KOPT-K1 (cell line): ENCODE measurements around the gene MYH15.

Experiments
- H3K27ac ChIP-seq: fragments of 200-600 bp; sonication (generic); 2 replicates; pipeline ENCODE4 v1.5.1; 2016; ENCODE audit warnings: antibody characterized with exemption, mild to moderate bottlenecking, low read depth, low read length; ENCODE audit not compliant: poor library complexity, severe bottlenecking
- H3K36me3 ChIP-seq: fragments of 200-600 bp; sonication (generic); 2 replicates; pipeline ENCODE4 v1.5.1; 2017; ENCODE audit warnings: antibody characterized with exemption, mild to moderate bottlenecking, low read length, moderate library complexity; ENCODE audit not compliant: insufficient read depth
- H3K9me3 ChIP-seq: fragments of 200-600 bp; sonication (generic); 2 replicates; pipeline ENCODE4 v1.5.1; 2017; ENCODE audit warnings: antibody characterized with exemption, low read length, mild to moderate bottlenecking; ENCODE audit not compliant: insufficient read depth, poor library complexity, severe bottlenecking

The MYH15 gene

GRCh38 chr3:108468577-108468976 is 41.8 kb downstream of the MYH15 start:
- H3K36me3 ChIP-seq, result no peaks in the 10 kb centered on the region
- no peak overlapping the region for H3K27ac ChIP-seq
- H3K9me3 ChIP-seq, result no peaks in the 10 kb centered on the region

GRCh38 chr3:108462899-108463298 is 47.5 kb downstream of the MYH15 start:
- Histone ChIP-seq H3K36me3 (no peaks in the 10 kb centered on the region), H3K27ac (no peak overlapping the region), H3K9me3 (no peaks in the 10 kb centered on the region)

GRCh38 chr3:108461661-108462111 is 48.7 kb downstream of the MYH15 start:
- Histone ChIP-seq H3K9me3 (no peaks in the 10 kb centered on the region), H3K27ac (no peak overlapping the region), H3K36me3 (no peaks in the 10 kb centered on the region)

DNA sequence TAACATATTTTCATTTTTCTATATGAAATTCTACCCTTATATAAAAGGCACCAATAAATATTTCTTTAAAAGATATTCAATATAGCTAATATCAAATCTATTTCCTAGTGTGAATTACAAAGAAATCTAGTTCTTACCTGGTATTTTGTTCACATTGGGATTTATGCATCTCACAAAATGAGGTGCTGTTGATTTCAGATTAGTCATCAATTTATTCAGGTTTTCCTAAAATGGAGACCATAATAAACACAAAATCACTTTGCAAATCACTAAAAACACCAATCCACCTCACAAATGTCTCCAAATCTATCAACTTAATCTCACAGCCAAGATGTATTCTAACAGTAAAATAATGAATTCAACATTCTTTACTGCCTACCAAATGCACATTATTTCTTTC is 51.2 kb downstream of the MYH15 start:
- H3K9me3 ChIP-seq, result peaks cover 4% of the 10 kb centered on the region

DNA sequence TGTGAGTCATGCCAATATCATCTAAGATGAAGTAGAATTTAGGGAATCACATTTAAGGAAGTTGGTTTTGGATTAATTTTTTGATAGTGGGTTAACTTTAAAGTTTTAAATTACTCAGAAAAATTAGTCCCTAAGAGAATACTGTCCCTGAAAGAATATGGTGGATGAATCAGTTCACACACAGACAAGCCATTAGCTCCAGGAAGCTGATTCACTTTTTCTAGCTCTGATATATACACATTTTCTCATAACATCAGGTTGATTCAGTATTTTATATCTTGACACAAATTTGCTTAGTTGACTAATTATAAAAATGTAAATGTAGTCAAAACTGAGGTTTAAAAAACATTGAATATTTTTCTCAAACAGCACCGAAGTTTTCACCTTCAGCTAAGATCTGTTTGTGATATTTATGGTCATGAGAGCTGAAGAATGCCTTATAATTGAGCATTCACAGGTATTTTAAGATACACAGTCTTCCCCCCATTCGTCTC is 55.1 kb downstream of the MYH15 start:
- Histone ChIP-seq H3K27ac (no peak overlapping the region), H3K9me3 (peaks cover 4% of the 10 kb centered on the region), H3K36me3 (no peaks in the 10 kb centered on the region)

More for the DNA sequence above, 51.2 kb downstream of the MYH15 start:
- H3K27ac ChIP-seq, result no peak overlapping the region
- no peaks in the 10 kb centered on the region for H3K36me3 ChIP-seq

- Histone ChIP-seq H3K27ac (no peak overlapping the region), H3K9me3 (peaks cover 6% of the 10 kb centered on the region), H3K36me3 (no peaks in the 10 kb centered on the region)
Measured at GRCh38 chr3:108453565-108453964, 56.8 kb downstream of the MYH15 start.

DNA sequence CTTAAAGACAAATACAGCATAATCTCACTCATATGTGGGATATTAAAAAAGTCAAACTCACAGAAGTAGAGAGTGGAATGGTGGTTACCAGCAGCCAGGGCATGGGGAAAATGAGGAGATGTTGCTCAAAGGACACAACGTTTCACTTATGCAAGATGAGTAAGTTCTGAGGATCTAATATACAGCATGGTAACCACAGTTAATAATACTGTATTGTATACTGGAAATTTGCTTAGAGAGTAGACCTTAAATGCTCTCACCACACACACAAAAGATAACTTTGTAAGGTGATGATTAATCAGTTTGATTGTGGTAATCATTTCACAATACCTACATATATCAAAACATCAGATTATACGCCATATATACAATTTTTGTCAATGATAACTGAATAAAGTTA is 60.0 kb downstream of the MYH15 start:
- peaks cover 26% of the 10 kb centered on the region for H3K9me3 ChIP-seq
- H3K36me3 ChIP-seq, result no peaks in the 10 kb centered on the region
- no peak overlapping the region for H3K27ac ChIP-seq

- H3K36me3 ChIP-seq, result no peaks in the 10 kb centered on the region
- peaks cover 21% of the 10 kb centered on the region for H3K9me3 ChIP-seq
- H3K27ac ChIP-seq, result no peak overlapping the region
Measured at GRCh38 chr3:108448593-108448992, 61.8 kb downstream of the MYH15 start.

- Histone ChIP-seq H3K27ac (no peak overlapping the region), H3K36me3 (no peaks in the 10 kb centered on the region), H3K9me3 (peaks cover 21% of the 10 kb centered on the region)
Measured at GRCh38 chr3:108447096-108447847, 63.1 kb downstream of the MYH15 start.

DNA sequence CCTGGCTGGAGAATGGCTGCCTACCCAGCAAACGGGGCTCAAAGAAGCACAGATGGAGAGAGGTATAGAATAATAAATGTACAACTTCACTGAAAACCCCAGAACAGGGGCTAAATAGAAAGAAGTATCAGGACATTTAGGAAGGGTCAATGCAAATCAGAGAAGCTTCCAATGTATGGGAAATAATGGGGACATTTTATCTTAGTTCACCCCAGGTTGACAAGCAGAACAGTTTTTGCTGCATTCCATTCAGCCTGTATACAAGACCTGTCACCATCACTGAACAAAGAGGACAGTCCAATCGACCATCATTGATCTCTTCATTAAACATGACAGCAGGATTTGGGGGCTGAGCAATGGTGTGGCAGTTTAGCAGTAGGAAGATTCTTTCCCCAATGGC is 68.1 kb downstream of the MYH15 start:
- peaks cover 15% of the 10 kb centered on the region for H3K9me3 ChIP-seq
- H3K27ac ChIP-seq, result no peak overlapping the region
- H3K36me3 ChIP-seq, result no peaks in the 10 kb centered on the region

DNA sequence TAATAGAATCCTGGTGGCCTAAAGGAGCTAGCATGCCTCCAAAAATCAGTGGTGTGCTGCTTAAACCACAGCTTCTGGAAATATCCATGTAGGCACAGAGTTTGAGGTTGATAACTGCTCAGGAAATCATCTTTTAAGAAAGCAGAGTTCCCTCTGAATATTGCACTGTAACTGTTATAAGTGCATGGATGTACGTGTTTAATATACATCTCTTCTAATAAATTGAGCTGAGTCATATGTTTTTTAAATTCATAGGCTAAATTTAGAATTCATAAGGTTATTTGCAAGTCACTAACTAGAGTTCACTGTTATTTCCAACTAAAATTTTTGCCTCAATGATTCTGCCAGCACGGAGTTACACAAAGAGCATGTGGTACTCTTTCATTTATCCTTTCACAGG is 68.9 kb downstream of the MYH15 start:
- Histone ChIP-seq H3K36me3 (no peaks in the 10 kb centered on the region), H3K9me3 (peaks cover 7% of the 10 kb centered on the region), H3K27ac (no peak overlapping the region)

DNA sequence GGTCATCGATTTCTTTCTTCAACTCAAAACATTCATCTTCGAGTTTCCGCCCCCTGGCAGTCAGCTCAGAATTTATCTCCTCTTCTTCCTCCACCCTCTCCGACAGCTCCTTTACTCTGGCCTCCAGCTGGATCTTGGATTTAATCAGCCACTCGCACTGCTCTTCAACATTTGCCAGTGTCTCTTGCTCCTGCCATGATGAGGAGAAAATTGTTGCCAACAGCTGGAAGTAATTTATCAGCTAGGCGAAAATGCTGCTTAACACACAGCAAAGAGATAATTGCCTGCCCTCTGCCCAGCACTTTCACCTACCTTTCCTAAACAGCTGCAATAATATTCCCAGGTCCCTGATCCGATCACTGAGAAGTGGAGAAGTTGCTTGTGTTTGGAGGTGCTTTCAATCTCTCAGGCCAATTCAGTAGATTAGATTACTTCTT is 69.3 kb downstream of the MYH15 start:
- peaks cover 3% of the 10 kb centered on the region for H3K9me3 ChIP-seq
- H3K36me3 ChIP-seq, result no peaks in the 10 kb centered on the region
- no peak overlapping the region for H3K27ac ChIP-seq

GRCh38 chr3:108438542-108438941 is 71.9 kb downstream of the MYH15 start:
- no peak overlapping the region for H3K27ac ChIP-seq
- H3K36me3 ChIP-seq, result no peaks in the 10 kb centered on the region
- no peaks in the 10 kb centered on the region for H3K9me3 ChIP-seq

- Histone ChIP-seq H3K36me3 (no peaks in the 10 kb centered on the region), H3K27ac (no peak overlapping the region), H3K9me3 (peaks cover 11% of the 10 kb centered on the region)
Measured at GRCh38 chr3:108437439-108437838, 73.0 kb downstream of the MYH15 start.

DNA sequence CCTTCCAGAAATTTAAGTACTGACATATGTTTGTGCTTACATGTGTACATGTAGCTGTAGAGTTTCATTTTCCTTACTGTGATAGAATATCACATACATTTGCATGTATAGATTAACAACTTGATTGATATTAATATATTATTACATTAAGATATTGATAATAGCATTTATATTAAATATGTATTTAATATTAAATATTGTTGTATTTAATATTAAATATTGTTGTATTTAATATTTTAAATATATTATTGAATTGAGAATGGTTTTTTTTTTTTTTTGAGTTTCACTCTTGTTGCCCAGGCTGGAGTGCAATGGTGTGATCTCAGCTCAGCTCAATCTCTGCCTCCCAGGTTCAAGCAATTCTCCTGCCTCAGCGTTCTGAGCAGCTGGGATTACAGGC is 76.5 kb downstream of the MYH15 start:
- no peaks in the 10 kb centered on the region for H3K36me3 ChIP-seq
- peaks cover 19% of the 10 kb centered on the region for H3K9me3 ChIP-seq
- no peak overlapping the region for H3K27ac ChIP-seq

- H3K27ac ChIP-seq, result no peak overlapping the region
- no peaks in the 10 kb centered on the region for H3K36me3 ChIP-seq
- peaks cover 19% of the 10 kb centered on the region for H3K9me3 ChIP-seq
Measured at GRCh38 chr3:108432431-108432830, 78.0 kb downstream of the MYH15 start.
